CD4-positive, alpha-beta T cell (primary cell): ENCODE data around the gene KCNQ1. TPM values are rescaled to one million over a fixed set of nuclear protein-coding genes. Genes with fewer than 3 reads are reported as not detected.
A peak's percentile ranks its signal among the peaks of the same experiment; 100 is the strongest.

Experiments used
- ATAC-seq: fragments of 200-7000 bp; cut with Tn5 transposase; one replicate; pipeline ENCODE4 v1.10.0; 2022; ENCODE audit warnings: mild to moderate bottlenecking; ENCODE audit not compliant: poor library complexity
- CTCF ChIA-PET: fragments of 350-600 bp; sonication (Branson Sonifier 250); formaldehyde crosslinking; loops from one replicate; lab custom pipeline; 2021; ENCODE audit warnings: antibody characterized with exemption, inconsistent platforms; lab: Charles Lee
- POLR2A ChIA-PET: fragments of 350-600 bp; sonication (Branson Sonifier 250); formaldehyde crosslinking; loops from one replicate; lab custom pipeline; 2021; ENCODE audit warnings: antibody characterized with exemption, inconsistent platforms; lab: Charles Lee
- DNase-seq, 14 experiments: peaks; one replicate each; pipeline ENCODE4 v3.0.0-alpha.2; 2013 to 2020; ENCODE audit warnings: mixed read lengths in 2 of 14
- H3K27ac ChIP-seq, 2 donors: one replicate each; pipeline versions ENCODE4 v1.5.1 to v1.7.0; 2013; ENCODE audit warnings: low read length in 2 of 2, low read depth in 1 of 2, mild to moderate bottlenecking in 1 of 2
- H3K27me3 ChIP-seq, 2 experiments: 1 replicate in 1 of 2; 2 replicates in 1 of 2; pipeline versions ENCODE4 v1.6.1 to v1.7.0; 2013; ENCODE audit warnings: low read length in 2 of 2, control low read depth in 1 of 2, mild to moderate bottlenecking in 1 of 2, moderate library complexity in 1 of 2; ENCODE audit not compliant: insufficient read depth in 2 of 2, control insufficient read depth in 1 of 2
- H3K36me3 ChIP-seq: one replicate; pipeline ENCODE4 v1.6.1; 2013; ENCODE audit warnings: low read length, control low read depth; ENCODE audit not compliant: insufficient read depth
- H3K4me1 ChIP-seq: one replicate; pipeline ENCODE4 v1.6.1; 2013; ENCODE audit warnings: low read length, control low read depth; ENCODE audit not compliant: insufficient read depth
- H3K4me3 ChIP-seq: one replicate; pipeline ENCODE4 v1.5.1; 2013; ENCODE audit warnings: mild to moderate bottlenecking, low read length, moderate library complexity
- H3K9me3 ChIP-seq, 2 experiments: 1 replicate in 1 of 2; 2 replicates in 1 of 2; pipeline versions ENCODE4 v1.6.1 to v1.7.0; 2013; ENCODE audit warnings: low read length in 2 of 2, mild to moderate bottlenecking in 2 of 2, control low read depth in 1 of 2, moderate library complexity in 1 of 2; ENCODE audit not compliant: control insufficient read depth in 1 of 2, insufficient read depth in 1 of 2
- H3K27ac Mint-ChIP-seq: one replicate; pipeline ENCODE4 v1.8.0; 2020; ENCODE audit warnings: mixed read lengths
- H3K27me3 Mint-ChIP-seq: one replicate; pipeline ENCODE4 v1.8.0; 2021; ENCODE audit warnings: mixed read lengths
- H3K36me3 Mint-ChIP-seq: one replicate; pipeline ENCODE4 v1.8.0; 2021; ENCODE audit warnings: low read depth, mixed read lengths
- H3K4me1 Mint-ChIP-seq: one replicate; pipeline ENCODE4 v1.8.0; 2021; ENCODE audit warnings: low read depth, mixed read lengths
- H3K4me3 Mint-ChIP-seq: one replicate; pipeline ENCODE4 v1.8.0; 2020; ENCODE audit warnings: mild to moderate bottlenecking, mixed read lengths
- H3K9me3 Mint-ChIP-seq: one replicate; pipeline ENCODE4 v1.8.0; 2020; ENCODE audit warnings: mixed read lengths
- intact Hi-C, 2 experiments: fragments of 100-400 bp; cut with DNase I in 1 of 2; cut with micrococcal nuclease in 1 of 2; formaldehyde crosslinking; loops; one replicate each; pipeline versions ENCODE4 v1.15.1 to v1.9.0; 2023 to 2025; cut with DNase I, micrococcal nuclease
- total RNA-seq, 174 experiments: library from RNA in 2 of 174; stranded (reverse) in 2 of 174; gene quantifications; one replicate each; pipeline ENCODE4 v1.2.3 and lab custom pipeline; 2021 to 2026
- TF ChIP-seq, protein P1 (sequence below): fragments of 200-600 bp; IDR thresholded peaks from one replicate; pipeline ENCODE4 v1.8.0; 2022; ENCODE audit warnings: antibody characterized with exemption, mild to moderate bottlenecking

Gene KCNQ1
- total RNA-seq, 2 experiments from 2014 or later: 31.3 to 33.1 TPM

DNA sequence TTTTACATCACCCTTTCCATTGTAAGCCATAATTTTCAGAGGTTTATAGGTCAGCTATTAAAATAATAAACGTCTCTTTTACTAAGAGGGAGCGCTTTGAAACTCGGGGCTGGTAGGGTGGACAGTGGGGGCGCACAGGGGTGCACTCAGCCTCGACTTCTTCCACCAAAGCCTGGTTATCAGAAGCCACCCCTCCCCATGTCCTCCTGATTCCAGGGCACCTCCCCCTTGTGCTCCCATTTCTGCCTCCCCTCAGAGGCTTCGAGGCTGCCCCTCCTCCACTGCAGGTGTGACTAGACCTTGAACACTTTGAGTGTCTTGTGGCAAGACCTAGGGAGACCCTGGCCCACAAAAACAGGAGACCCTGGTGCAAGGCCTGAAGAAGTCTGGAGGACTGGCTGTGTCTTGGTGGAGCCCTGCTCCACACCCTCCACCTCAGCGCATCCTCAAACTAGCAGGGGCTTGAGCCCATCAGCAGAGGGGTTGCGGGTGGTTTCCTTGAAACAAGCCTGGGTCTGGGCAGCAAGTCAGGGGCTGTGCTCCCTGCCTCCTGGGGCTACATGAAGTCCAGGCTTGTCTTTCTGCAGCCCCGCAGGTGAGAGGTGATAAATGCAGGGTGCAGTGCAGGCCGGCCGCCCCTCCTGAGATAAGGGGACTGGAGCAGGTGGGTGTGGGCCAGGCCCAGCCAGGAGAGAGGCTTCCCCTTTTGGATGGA, 437.7 kb downstream of the KCNQ1 start:
- Histone ChIP-seq H3K4me1 (peaks cover 23% of the 10 kb centered on the region), H3K9me3 (peaks cover 0 to 5% of the 10 kb centered on the region in 2 experiments), H3K4me3 (no peak overlapping the region), H3K27ac (no peak overlapping the region), H3K36me3 (no peaks in the 10 kb centered on the region), H3K27me3 (peaks cover 0 to 4% of the 10 kb centered on the region in 2 experiments)
- H3K27ac Mint-ChIP-seq: no peak overlapping the region
- peak overlapping the region; percentile 83 for H3K4me3 Mint-ChIP-seq
- H3K27me3 Mint-ChIP-seq: no peaks in the 10 kb centered on the region
- peaks cover 9% of the 10 kb centered on the region for H3K4me1 Mint-ChIP-seq
- POLR2A ChIA-PET: no interaction called here
- intact Hi-C loops: loop anchor here in 1 of 2 experiments (10.0 kb wide), 1 partner anchor 542 kb away; no protein-coding TSS in a partner anchor
- ATAC-seq (no peak), DNase-seq (no peak)
- no peaks in the 10 kb centered on the region for H3K9me3 Mint-ChIP-seq
- no peaks in the 10 kb centered on the region for H3K36me3 Mint-ChIP-seq
- TF ChIP-seq, protein P1, sequence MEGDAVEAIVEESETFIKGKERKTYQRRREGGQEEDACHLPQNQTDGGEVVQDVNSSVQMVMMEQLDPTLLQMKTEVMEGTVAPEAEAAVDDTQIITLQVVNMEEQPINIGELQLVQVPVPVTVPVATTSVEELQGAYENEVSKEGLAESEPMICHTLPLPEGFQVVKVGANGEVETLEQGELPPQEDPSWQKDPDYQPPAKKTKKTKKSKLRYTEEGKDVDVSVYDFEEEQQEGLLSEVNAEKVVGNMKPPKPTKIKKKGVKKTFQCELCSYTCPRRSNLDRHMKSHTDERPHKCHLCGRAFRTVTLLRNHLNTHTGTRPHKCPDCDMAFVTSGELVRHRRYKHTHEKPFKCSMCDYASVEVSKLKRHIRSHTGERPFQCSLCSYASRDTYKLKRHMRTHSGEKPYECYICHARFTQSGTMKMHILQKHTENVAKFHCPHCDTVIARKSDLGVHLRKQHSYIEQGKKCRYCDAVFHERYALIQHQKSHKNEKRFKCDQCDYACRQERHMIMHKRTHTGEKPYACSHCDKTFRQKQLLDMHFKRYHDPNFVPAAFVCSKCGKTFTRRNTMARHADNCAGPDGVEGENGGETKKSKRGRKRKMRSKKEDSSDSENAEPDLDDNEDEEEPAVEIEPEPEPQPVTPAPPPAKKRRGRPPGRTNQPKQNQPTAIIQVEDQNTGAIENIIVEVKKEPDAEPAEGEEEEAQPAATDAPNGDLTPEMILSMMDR: no peak
- CTCF ChIA-PET: interaction anchor here (1.1 to 1.6 kb wide), 2 partner anchors 9 to 350 kb away, joined by 4 to 5 read pairs; no protein-coding TSS in a partner anchor

DNA sequence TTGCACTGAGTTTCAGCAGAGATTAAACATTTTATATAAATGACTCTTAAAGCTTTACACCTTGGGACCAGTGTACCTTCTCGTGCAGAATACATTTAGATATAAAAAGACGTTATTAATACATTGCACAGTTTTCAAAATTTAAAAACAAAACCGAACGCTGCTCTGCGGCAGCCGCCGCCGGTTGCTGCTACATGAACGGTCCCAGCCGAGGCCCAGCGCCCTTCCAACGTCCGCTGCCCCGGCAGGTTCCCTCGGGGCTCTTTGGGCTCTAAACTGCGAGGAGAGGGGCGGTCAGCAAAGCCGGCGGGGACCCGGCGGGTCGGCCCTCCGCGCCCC, 438.8 kb downstream of the KCNQ1 start:
- Histone ChIP-seq H3K9me3 (peaks cover 0 to 5% of the 10 kb centered on the region in 2 experiments), H3K4me3 (no peak overlapping the region), H3K4me1 (peaks cover 34% of the 10 kb centered on the region), H3K36me3 (no peaks in the 10 kb centered on the region), H3K27me3 (peaks cover 0 to 4% of the 10 kb centered on the region in 2 experiments), H3K27ac (no peak overlapping the region)
- DNase-seq: no peak
- Mint-ChIP-seq H3K9me3 (no peaks in the 10 kb centered on the region), H3K36me3 (no peaks in the 10 kb centered on the region), H3K4me3 (peak overlapping the region; percentile 80), H3K27ac (no peak overlapping the region), H3K27me3 (no peaks in the 10 kb centered on the region), H3K4me1 (peaks cover 18% of the 10 kb centered on the region)
- no peak for ATAC-seq
- intact Hi-C loops: loop anchor here in 1 of 2 experiments (10.0 kb wide), 1 partner anchor 541 kb away; no protein-coding TSS in a partner anchor
- TF ChIP-seq, protein P1: no peak
- ChIA-PET CTCF (interaction anchor here (0.8 to 1.1 kb wide), 2 partner anchors 8 to 351 kb away, joined by 3 to 4 read pairs; no protein-coding TSS in a partner anchor), POLR2A (no interaction called here)

DNA sequence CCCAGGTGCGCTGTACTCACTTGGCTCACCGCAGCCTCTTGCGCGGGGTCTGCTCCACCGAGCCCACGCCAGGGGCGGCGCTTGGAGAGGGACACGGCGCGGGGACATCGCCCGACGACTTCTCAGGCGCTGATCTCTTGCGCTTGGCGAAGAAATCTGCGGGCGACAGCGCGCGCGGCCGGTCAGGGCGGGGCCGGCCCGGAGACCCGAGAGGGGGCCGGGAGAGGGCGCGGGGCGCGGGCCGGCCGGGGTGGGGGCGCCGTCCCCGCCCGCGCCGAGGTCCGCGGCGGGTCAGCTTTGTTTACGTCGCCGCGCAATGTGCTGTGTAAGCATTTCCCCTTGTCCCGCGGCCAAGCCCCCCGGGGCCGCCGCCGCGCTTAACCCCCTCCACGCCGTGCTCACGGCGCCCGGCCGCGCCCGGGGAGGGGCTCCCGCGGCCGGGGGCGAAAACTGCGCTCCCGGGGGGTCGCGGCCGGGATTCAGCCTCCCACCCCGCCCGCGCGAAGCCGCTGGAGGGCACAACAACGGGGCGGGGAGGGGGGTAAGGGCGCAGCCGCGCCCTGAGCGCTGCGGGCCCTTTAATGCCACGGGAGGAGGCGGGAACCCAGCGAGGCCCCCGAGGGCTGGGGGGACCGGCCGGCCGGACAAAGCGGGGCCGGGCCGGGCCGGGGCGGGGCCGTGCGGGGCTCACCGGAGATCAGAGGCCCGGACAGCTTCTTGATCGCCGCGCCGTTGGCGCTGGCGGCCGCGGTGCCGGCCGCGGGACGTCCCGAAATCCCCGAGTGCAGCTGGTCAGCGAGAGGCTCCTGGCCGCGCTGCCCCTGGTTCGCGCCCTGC, 439.4 kb downstream of the KCNQ1 start:
- TF ChIP-seq, protein P1: no peak

More for the DNA sequence above, 439.4 kb downstream of the KCNQ1 start:
- peaks cover 34% of the 10 kb centered on the region for H3K4me1 ChIP-seq
- Mint-ChIP-seq H3K4me3 (no peak overlapping the region), H3K27ac (no peak overlapping the region), H3K27me3 (no peaks in the 10 kb centered on the region), H3K4me1 (peaks cover 19% of the 10 kb centered on the region), H3K9me3 (no peaks in the 10 kb centered on the region), H3K36me3 (no peaks in the 10 kb centered on the region)
- no peak overlapping the region for H3K27ac ChIP-seq
- peaks cover 0 to 4% of the 10 kb centered on the region in 2 experiments for H3K27me3 ChIP-seq
- H3K4me3 ChIP-seq: no peak overlapping the region
- DNase-seq (peak in 1 of 14 experiments; percentile 29), ATAC-seq (no peak)
- no peaks in the 10 kb centered on the region for H3K36me3 ChIP-seq
- H3K9me3 ChIP-seq: peaks cover 0 to 2% of the 10 kb centered on the region in 2 experiments
- intact Hi-C loops: loop anchor here in 1 of 2 experiments (10.0 kb wide), 1 partner anchor 541 kb away; no protein-coding TSS in a partner anchor
- ChIA-PET CTCF (interaction anchor here (0.8 to 1.1 kb wide), 3 partner anchors 8 to 351 kb away, joined by 3 to 5 read pairs (median 4); no protein-coding TSS in a partner anchor), POLR2A (interaction anchor here (1.2 kb wide), 1 partner anchor 11 kb away, joined by 3 read pairs; no protein-coding TSS in a partner anchor)
